Kidney glomerular epithelial cell (primary cell): ENCODE data around the gene DYNC1I1.

Source experiments
- DNase-seq: peaks from one replicate; lab custom pipeline; 2025; lab: John Stamatoyannopoulos, UW

DYNC1I1 gene

DNA sequence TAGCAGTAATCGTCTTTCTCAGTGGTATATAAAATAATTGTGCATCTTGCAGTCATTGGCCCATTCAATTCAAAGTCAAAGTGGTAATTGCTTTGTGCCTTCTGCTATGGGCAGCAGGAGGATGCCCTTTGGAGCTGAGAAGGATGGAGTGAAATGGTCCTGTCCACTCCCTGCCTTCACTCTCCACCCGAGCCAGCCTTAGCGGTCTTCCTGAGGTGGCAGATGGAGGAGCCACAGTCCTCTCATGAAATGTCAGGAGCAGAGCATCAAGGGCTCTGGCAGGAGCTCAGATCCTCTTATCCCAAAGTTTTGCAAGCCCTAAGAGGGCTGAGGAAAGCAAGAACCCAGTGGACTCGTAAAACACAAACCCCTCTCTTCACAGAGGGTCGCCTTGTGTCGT is 199.4 kb downstream of the DYNC1I1 start:
- no peak for DNase-seq

DNA sequence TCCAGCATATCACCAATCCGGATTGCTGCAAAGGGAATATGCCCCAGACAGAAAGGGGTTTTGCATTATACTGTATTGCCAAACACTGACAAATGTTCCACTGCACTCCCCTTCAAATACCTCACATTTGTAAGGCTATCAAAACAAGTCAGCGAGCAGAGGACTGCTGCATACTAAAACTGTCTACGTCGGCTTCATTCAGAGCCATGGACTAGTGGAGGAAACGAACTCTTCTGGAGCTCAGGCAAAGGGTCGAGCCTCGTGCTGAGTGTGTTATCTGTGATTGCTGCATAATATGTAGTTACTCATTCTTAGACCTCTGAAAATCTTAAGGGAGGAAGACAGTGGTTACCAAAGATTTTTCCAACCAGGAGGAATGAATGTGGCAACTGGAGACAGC is 200.2 kb downstream of the DYNC1I1 start:
- DNase-seq = no peak

DNA sequence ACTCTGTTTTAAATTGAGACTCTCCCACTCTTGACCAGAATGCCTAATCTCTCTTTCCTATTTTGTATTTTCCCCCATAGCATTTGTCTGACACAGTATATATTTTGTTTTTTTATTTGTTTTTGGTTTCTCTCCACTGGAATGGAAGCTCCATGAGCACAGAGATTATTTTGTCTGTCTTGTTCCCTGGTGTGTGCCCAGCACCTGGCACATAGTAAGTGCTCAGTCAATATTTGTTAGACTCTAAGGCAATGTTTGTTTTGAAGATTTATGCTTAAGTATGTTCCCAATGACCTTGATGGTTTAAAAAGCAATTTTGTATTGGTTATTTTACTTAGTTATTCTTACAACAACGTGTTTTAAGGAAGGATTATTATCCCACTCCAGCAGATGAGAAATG is 201.8 kb downstream of the DYNC1I1 start:
- DNase-seq = no peak

DNA sequence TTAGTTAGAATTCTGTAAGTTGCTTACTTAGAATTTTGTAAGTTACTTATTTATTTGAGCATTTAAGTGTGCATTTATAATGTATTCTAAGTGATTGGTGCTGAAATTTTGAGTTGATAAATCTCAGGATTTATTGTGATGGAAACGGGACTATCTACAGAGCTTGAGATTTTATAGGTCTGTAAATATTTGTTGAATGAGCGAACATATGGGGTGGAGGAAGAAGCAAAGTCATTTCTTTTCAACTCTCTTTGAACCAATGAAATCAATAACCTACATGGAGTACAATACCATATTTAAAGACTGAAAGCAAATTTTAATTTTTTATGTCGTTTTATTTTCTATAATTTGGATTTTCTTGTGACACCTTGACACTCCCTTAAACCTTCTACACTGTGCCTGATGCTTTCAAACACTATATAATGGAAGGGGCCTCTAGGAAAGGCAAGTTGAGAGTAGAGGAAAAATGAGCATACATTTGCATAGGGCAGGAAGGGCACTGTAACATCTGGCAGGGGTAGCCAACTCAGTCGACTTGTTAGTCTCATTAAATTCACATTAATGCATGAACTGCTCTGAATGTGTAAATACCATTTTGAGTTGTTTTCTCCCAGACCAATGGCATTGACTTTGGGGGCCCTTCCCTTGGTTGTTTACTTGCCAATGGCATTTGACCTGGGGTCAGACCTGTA is 204.2 kb downstream of the DYNC1I1 start:
- no peak for DNase-seq

DNA sequence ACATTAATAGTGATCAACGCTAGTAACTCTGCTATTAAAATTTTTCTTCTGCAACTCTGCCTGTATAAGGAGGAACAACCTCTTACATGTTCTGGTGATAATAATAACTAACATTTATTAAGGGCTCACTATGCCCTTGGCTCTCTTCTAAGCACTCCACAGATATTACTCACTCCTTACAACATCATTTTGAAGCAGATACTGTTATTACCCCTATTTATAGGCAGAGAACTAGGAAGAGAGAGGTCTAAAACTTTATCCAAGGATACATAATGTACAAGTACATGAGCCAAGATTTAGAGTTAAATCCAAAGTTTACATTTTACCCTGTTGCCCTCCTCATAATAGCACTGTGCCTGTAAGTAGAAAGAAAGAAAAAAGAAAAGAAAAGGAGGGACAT is 205.6 kb downstream of the DYNC1I1 start:
- DNase-seq = no peak

DNA sequence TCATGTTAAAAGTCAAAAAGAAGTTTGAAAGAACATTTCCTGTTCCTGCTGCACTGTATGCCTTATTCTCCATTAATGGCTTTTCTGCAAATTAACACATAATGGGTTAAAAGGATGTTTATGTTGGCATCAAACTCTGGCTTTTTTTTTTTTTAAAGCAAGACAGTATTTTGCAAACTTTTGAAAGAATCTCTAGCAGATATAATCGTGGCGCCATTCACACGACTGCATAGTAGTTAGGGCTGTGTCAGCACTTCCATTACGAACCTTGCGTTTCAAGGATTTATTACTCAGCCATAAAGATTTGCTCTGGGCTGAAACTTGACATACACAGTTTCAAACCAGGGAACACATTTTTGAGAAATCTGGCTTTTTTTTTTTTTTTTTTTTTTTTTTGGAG is 207.8 kb downstream of the DYNC1I1 start:
- no peak for DNase-seq

DNA sequence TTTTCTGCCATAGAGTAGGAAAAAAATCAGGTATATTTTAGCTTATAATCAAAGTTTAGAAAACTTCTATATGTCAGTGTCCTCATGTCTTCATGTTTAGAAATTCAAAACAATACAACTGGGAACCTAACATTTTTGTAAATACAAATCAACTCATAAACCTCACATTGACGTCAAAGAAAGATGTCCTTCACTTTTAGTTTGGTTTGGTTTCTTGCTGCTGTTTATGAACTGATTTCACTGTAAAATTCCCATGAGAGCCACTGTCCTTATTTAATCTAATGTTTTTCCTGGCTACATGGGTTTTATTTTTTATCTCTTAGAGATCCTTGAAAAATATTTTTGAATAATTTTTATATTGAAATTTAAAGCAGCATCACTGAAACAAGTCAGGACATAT is 208.4 kb downstream of the DYNC1I1 start:
- DNase-seq = no peak

DNA sequence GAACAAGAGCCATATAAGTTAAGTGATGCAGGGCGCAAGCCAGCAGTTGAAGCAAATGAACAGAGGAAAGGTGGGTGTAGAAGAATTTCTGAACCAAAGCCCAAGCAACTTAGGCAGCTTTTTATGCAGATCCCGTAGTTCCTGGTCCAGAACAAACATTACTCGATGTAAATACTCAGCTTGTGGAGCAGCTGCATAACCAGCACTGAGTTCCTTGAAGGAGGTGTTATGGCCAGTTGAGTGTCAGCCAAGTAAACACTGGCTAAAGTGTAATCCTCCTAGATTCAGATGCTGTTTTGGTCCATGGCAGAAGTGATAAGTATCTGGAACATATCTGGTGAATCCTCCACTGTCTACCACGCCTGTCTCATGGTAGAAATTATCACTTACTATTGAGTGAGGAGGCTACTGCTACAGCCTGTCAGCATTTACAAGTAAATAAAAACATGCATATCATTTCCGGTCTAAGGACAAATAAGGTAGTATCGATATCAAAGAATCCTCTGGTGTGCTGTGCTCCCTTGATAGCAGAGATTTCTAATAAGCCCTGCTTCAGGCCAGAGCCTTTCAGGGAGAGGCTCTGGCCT is 213.9 kb downstream of the DYNC1I1 start:
- no peak for DNase-seq

DNA sequence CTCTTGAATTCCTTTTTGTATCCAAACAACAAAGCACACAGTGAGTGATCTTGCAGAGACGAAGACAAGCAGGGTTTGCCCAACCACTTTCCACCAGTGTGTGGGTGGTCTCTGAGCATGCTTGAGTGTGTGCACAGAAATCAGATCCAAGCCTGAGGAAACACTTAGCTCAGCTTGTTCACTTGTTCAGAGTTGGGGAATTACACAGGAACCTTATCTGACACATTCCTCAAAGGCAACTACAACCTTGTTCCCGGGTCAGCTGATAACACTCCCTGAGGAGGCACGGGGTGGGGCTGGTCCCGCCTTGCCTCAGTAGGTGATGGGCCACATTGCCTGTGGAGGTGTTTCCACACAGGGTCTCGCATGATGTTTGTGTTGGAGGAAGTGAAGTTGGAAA is 216.9 kb downstream of the DYNC1I1 start:
- DNase-seq = no peak

DNA sequence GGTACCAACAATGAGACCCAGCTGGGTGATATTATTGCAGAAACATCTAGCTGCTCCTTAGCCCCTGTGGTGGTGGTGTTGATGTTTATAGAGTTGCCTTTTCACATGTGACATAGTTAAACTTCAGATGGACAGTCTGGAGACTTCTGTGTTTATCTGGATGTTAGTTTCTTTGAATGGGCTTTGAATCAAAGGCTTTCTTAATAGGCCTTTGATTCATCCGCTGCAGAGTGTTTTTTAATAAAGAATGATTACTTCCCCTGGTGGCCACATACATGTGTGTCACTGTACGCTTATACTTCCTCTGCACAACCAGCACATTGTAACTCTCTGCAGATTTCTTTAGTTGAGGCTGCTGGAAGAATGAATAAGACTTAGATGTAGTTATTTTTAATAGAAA is 221.0 kb downstream of the DYNC1I1 start:
- DNase-seq = no peak

DNA sequence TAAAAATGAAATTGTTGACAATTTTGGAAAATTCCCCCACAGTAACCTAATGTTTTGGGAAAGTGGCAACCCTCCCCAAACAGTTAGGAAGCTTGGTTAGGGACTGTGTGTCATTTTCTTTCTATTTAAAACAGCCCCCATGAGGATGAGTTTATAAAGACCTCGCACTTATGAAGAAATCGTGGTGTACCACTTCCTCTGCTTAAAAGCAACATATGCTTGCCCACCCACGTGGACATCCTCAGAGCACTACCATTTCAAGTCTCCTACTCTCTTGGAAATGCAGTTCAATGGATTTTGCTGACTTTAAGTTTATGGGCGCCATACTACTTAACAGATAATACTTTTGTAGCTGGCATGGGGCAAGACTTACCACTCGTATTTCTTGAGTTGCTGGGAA is 223.8 kb downstream of the DYNC1I1 start:
- no peak for DNase-seq

DNA sequence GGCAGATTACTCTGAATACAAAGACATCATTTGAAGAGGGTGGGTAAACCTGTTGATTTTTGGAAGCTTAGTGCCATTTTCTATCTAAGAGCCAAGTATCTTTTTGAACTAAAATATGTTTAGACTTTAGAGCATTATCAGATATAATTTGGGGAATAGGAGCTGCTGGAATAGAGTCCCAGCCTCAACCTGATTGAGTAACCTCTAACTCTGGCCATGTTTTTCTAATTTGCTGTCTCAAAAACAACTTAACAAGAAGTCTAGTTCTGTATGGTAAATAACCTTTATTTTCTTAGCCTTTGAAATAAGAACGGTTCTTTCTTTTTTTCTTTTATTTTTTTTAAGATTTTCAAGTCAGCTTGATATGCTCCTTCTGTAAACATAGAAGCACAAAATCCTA is 224.5 kb downstream of the DYNC1I1 start:
- no peak for DNase-seq

DNA sequence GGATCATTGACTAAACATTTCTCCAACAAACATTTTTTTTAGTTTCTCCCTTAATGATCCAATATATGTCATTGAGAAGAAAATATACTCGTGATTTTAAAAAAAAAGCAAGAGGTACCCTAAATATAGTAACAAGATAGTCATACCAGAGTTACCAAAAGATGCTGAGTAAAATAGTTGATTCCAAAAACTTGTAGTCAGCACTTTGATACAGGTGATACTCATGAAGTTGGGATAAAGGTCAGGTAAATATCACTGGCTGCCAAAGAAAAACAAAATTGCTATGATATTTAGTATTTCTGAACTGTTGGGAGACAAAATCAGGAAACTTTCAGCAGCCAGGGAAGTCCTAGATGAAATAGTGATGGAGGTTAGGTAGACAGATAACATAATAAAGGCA is 225.3 kb downstream of the DYNC1I1 start:
- no peak for DNase-seq

DNA sequence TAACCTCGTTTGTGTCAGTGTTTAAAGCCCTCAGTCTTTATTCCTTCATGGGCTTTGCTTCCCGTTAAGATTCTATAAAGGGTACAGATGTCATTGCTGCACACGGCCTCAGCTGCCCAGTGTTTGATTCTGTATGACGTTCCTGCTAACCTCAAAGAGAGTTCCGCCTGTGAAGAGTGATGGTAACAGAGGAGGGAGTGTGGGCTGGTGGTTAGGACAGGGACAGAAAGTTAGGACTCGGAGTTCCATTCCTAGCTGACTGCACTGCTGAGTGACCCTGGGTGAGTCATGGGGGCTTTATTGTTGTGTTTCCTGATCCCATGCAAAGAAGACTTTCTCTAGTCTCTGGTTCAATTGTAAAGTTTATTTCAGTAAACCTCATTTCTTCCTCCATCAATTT is 227.1 kb downstream of the DYNC1I1 start:
- no peak for DNase-seq

DNA sequence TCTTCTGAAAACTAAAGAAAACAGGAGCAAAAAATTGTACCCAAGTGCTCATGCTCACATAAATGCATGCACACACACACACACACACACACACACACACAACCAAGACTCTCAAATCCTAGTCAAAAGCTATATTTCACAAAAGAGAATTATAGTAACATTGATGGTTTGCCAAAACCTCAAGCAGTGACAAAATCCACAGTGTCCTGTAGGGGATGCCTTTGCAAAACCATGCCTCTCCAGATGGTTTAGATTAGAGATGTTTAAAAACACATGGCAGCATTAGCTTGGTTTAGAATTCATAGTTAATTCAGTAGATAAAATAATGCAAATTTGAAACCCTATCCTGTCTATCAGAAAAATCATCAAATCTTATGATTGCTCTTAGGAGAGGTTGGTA is 232.2 kb downstream of the DYNC1I1 start:
- no peak for DNase-seq

DNA sequence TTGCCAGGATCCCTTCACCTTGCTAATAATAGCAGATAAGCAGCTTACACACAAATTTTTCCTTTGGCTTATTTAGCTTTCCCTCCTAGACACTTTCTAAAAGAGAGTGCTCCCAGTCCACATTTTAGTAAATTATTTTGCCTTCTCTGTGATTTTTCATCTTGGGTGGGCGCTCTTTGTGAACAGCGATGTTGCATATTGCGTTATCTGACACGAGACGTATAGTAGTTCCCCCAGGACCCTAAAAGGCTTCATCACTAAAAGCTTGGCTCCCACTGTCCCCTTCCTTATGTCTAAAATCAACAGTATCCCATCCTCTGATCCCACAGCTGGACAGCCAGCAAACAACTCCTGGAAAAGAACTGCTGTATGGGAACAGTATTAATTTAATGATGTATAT is 232.9 kb downstream of the DYNC1I1 start:
- DNase-seq = no peak

DNA sequence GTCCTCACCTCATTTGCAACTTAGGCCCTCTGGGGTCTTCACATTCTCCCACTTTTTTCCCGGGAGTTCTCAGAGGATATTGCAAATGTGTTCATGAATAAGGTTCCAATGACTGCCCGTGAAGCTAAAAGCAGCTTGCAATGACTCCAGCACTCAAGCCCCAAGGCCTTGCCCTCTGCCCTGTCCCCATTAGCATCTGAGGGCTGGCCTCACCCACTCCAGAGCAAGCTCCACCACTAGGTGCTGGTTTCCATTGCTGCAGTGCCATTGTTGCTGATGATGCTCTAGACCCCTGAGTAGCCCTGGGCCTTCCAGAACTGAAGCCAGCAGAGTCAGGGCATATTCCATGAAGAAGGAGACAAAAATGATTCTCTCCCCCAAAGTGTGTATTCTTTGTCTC is 236.8 kb downstream of the DYNC1I1 start:
- no peak for DNase-seq

DNA sequence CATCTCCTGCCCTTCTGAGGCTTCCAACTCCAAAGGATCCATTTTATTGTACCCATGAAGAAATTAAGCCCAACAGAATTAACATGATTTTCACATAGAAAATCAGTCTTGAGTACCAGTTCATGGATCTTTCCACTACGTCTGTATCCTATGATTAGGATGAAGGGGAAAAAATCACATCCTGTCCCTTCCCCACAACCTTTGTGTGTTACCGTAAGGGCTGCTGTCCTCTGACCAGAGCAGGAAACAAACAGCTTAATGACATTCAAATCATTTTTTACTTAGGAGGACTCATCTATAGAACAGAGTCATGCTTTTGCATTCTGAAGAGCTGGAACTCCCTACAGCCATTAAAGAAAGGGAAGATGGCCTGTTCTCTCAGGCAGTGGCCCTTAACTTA is 241.5 kb downstream of the DYNC1I1 start:
- DNase-seq = no peak

DNA sequence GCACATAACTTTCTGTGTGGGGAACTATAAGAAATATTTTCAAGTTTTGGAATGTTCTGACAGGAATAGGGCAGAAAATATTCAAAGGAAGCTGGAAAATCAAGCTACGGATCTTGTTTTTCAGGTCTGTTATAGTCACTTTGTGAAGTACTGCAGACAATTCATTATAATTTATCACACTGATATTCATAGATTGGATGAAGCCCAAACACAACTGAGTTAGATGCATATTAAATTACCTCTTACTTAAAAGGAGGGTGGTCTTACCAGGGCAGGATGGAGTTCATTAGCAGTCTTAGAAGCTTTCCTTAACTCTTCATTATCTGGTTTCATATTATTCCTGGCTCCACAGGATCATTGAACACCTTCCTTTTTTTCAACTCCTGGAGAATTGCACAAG is 242.3 kb downstream of the DYNC1I1 start:
- no peak for DNase-seq

DNA sequence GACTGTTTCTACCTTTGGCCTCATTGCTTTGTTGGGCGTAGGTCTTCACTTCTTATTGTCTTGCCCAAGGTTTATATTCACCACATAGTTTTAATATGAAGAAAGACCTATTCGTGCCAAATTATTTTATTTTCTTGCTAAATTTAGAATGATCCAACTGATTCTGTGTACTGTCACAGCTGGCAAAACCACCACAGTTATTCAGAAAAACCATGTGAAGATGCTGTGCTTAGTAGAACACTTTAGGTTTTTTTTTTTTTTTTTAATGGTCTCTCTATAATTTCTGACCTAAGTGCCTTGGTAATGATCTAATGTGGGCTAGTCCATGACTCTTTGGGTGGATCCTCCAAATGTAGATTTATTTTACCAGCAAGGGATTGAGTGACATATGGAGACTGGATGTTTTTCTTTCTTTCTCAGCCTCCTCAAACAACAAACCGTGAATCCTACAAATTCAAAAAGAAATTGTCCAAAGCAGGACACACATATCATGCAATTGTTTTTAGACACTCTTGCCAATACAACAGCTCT is 243.8 kb downstream of the DYNC1I1 start:
- no peak for DNase-seq

DNA sequence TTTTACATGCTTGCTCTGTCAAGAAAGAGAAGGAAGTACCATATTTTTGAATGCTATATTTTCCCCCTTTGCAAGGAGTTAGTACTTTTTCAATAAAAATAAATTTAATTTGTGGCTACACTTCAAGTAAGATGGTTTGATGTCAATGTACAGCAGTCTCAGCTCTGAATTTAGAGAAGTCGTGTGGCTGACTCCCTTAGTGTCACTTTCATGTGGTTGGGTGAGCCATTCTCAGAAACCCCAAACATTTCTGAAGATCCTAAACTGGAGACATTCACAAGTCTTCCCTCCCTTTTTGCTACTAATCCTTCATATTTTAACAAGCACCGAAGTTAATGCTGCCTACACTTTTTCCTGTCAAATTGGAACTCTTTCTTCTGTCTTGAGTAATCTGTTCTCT is 244.4 kb downstream of the DYNC1I1 start:
- no peak for DNase-seq

DNA sequence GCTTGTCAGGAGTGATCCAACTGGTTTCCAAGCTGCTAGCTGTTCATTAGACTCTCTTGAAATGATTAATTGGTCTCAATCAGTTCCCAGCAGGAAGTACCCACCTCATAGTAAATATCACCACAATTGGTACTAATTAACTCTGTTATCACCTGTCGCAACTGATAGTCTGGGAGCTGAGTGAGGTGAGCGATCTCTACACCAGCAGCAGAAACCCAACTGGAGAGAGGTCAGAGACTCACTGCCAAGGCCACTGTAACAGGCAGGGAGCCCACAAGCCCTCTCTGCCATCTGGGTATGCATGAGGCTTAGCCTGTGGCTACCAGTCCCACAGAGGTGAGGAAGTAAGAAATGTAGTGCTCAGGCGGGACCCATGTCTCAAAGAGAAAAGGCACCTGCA is 245.5 kb downstream of the DYNC1I1 start:
- no peak for DNase-seq

DNA sequence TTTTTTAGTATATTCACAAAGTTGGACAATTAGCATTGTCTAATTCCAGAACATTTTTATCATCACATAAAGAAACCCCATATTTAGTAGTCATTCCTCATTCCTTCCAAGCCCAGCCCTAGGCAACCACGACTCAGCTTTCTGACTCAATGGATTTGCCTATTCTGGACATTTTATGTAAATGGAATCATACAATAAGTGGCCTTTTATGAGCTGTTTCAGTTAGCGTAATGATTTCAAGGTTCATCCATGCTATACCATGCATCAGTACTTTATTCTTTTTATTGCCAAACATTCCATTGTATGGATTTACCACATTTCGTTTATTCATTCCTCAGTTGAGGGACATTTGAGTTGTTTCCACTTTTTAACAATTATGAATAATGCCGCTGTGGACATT is 249.2 kb downstream of the DYNC1I1 start:
- DNase-seq = no peak

DNA sequence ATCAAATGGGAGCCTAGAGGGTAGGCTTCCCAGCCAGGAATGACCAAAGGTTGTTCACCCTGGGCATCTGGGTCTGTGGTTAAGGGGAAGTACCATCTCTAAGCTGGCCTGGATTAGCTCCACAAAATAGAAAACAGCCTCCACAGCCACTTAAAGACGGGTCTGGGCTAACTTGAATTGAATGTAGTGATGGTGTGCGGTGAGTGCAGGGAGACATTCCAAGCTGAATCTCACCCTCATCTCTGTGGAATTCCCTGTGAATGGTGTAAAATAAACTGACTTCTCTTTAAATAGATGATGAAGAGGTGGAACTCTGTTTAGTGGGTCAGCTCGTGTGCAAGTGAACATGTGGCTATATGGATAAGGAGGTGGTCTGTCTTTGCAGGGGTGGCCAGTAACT is 251.0 kb downstream of the DYNC1I1 start:
- no peak for DNase-seq
